Measurements from ENCODE around the gene APLNR.
"Not testable (repeated sequence)": the region's sequence is repeated elsewhere in the genome, so short reads cannot be mapped to it uniquely, and the experiment has no call there.

The APLNR gene

DNA sequence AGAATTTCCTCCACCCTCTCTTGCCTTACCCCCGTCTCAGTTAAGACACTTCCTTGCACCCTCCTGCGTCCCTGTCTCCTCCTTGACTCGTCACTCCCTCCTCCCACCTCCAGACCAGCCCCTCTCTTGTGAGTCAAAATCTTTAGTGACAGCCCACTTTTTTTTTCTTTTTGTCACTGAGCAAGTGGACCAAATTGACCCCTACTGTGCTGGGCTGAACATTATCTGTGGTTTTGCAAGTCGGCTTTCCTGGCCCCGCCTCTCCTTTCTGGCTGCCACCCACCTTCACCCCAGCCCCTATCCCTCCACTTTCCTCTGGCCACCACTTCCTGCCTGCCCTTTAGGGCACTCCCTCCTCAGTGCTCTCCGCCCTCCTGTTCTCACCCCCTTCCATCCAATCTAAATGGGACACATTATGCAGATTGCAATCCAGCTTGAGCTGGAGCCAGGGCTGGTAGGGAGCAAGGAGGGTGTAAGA is at the start of gene APLNR:
Gene APLNR, minus strand, starts transcription at position 47 of the 478 bp plus-strand sequence. CDS start 246 bp downstream, outside the sequence.
- no peak within 1 kb of the TSS for H3K4me3 ChIP-seq (ENCODE audit: control insufficient read depth, low read depth, low read length)
- DNase-seq (ENCODE audit: low read depth) = no peak
- TF ChIP-seq CTCF (conservative IDR thresholded peaks at IDR 0.05; ENCODE audit: control insufficient read depth, insufficient read depth, low read depth, low read length) = no peak

DNA sequence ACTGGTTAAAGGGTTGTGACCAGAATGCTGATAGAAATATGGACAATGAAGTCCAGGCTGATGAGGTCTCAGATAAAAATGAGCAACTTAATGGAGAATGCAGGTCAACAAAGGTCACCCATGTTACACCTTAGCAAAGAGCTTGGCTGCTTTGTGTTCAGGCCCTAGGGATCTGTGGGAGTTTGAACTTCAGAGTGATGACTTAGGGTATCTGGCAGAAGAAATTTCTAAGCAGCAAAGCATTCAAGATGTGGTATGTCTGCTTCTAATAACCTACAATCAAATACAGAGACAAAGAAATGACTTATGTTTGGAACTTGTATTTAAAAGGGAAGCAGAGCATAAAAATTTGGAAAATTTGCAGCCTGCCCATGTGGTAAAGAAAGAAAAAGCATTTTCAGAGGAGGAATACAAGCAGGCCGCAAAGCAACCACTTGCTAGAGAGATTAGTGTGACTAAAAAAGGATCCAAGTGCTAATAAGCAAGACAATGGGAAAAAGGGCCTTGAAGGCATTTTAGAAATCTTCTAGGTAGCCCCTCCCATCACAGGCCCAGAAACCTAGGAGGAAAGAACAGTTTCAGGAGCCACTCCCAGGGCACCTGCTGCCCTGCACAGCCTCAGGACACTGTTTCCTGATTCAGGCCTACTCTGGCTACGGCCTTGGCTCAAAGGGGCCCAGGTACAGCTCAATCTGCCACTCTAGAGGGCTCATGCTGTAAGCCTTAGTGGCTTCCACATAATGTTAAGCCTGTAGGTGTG is 46.4 kb upstream of the APLNR start:
- H3K4me3 ChIP-seq (ENCODE audit: control insufficient read depth, low read depth, low read length) = no peak overlapping the region
- TF ChIP-seq CTCF (conservative IDR thresholded peaks at IDR 0.05; ENCODE audit: control insufficient read depth, insufficient read depth, low read depth, low read length) = no peak
- DNase-seq (ENCODE audit: low read depth) = peak; percentile 44

DNA sequence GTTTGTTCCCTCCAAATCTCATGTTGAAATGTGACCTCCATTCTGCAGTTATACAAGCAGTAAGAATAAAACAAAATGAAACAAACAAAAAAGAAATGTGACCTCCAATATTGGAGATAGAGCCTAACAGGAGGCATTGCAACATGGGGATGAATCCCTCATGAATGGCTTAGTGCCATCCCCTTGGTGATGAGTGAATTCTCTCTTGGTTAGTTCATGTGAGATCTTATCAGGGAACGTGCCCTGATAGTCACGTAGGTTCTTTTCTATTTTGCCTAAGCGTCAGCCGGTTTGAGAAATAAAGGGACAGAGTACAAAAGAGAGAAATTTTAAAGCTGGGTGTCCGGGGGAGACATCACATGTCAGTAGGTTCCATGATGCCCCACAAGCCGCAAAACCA is 44.5 kb upstream of the APLNR start:
- H3K4me3 ChIP-seq (ENCODE audit: control insufficient read depth, low read depth, low read length); DNase-seq (ENCODE audit: low read depth): not testable (repeated sequence)

DNA sequence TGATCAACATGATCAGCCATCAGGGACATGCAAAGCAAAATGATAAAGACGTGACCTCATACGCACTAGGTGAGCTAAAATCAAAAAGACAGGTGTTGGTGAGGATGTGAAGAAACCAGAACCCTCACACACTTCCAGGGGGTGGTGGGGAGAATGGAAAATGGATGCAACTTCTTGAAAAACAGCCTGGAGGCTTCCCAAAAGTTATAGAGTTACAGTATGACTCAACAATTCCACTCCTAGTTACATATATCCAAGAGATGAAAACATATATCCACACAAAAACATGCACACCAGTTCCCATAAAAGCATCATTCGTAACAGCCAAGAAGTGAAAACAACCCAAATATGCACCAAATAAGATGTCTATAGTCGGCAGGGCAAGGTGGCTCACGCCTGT is 42.1 kb upstream of the APLNR start:
- no peak for TF ChIP-seq CTCF (conservative IDR thresholded peaks at IDR 0.05; ENCODE audit: control insufficient read depth, insufficient read depth, low read depth, low read length)
- H3K4me3 ChIP-seq (ENCODE audit: control insufficient read depth, low read depth, low read length) = no peak overlapping the region
- peak; percentile 68 for DNase-seq (ENCODE audit: low read depth)

DNA sequence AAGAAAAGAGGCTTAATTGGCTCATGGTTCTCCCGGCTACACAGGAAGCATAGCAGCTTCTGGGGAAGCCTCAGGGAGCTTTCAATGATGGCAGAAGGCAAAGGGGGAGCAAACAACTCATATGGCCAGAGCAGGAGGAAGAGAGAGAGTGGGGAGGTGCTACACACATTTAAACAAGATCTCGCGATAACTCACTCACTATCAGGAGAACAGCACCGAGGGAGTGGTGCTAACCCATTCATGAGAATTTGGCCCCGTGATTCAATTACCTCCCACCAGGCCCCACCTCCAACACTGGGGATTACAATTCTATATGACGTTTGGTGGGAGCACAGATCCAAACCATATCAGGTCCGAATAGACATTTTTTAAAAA is 41.7 kb upstream of the APLNR start:
- no peak overlapping the region for H3K4me3 ChIP-seq (ENCODE audit: control insufficient read depth, low read depth, low read length)
- TF ChIP-seq CTCF (conservative IDR thresholded peaks at IDR 0.05; ENCODE audit: control insufficient read depth, insufficient read depth, low read depth, low read length) = no peak
- no peak for DNase-seq (ENCODE audit: low read depth)

DNA sequence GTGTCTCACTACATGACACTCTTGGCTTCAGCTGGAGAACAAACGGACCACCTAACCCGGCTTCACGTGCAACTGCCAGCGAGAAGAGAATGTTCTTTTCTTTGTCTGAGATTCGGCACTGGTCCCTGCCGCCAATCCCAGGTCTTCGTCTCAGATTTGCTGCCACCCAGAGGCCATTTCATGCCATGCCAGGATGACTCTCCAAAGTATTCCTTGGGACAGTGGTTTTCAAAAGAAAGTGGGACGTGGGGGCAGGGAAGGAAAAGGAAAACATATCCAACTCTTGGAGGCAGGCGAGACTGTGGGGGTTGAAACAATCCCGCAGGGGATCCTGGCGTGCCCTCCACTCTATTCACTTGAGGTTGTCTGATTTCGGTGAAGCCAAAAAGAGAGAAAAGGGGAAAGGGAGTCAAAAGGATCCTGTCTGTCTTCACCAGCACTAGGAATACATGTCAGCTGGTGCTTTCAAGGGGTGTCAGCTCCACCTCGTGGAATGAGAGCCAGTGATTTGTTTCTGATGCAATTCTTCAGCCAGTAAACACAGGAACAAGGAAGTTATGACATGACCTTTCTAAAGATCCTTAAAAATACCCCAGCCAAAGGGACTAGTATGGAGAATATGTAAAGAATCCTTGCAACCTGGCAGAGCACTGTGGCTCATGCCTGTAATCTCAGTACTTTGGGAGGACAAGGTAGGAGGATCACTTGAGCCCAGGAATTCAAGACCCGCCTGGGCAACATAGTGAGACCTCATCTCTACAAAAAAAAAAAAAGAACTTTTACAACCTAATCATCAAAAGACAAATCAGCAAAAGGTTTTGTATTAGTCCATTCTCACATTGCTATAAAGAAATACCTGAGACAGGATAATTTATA is 41.0 kb upstream of the APLNR start:
- peak; percentile 87 for TF ChIP-seq CTCF (conservative IDR thresholded peaks at IDR 0.05; ENCODE audit: control insufficient read depth, insufficient read depth, low read depth, low read length)
- no peak overlapping the region for H3K4me3 ChIP-seq (ENCODE audit: control insufficient read depth, low read depth, low read length)
- DNase-seq (ENCODE audit: low read depth) = peak; percentile 70

Data from fibroblast of mammary gland (primary cell).